ENCODE results near the gene MBOAT7. TPM values are rescaled to one million over a fixed set of nuclear protein-coding genes. Genes with fewer than 3 reads are reported as not detected.
"Not testable (repeated sequence)": the region's sequence is repeated elsewhere in the genome, so short reads cannot be mapped to it uniquely, and the experiment has no call there.

The MBOAT7 gene
- total and polyA plus RNA-seq, 7 experiments from 2014 or later: 11.3 to 79.4 (median 34.5) TPM

DNA sequence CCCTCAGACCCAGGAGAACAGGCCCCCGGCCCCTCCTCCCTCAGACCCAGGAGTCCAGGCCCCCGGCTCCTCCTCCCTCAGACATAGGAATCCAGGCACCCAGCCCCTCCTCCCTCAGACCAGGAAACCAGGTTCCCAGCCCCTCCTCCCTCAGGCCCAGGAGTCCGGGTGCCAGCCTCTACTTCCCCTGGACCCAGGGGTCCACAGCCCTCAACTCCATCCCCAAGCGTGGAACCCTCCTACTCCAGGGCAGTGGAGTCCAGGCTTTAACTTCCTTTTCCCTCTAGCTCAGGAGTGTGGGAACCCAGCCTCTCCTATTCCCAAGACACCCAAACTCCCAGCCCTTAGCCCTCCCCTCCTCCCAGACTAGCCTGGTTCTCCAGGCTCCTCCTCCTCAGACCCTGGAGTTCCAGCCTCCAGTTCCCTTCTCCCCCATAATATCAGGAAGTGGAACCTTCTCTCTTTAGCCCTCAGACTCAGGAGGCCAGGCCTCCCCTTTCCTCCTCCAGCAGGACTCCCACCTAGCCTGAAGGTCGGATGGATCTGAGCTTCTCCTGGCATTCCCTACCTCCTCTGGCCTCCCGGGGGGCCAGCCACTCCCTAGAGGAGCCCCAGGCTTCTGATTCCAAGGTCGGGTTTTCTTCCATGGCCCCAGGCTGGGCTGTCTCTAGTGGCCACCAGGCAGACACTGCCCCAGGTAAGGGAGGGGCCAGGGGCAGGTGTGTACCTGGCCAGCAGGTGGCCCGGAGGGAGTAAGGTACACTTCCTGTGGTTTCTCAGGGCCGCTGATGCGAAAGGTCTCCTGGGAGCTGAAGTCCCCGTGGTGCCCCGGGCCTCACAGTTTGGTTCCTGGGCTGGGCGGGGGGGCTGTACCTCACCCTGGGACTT is 16.7 kb downstream of the MBOAT7 start, which contains the start of gene TMC4:
Gene TMC4, minus strand, starts transcription at position 690 of the 888 bp plus-strand sequence. Its CDS starts 43 bp downstream, at position 647.
- Histone ChIP-seq H3K27ac (ENCODE audit: low read depth, low read length) (no peak within 1 kb of the TSS), H3K36me3 (ENCODE audit: control insufficient read depth in 2 of 3, insufficient read depth in 3 of 3, low read length in 3 of 3) (peaks cover 0 to 6% (median 0%) of the 10 kb centered on the region in 3 experiments), H3K27me3 (ENCODE audit: control insufficient read depth in 2 of 2, insufficient read depth in 2 of 2, low read length in 2 of 2) (no peaks in the 10 kb centered on the region), H3K4me3 (ENCODE audit: low read length) (no peak within 1 kb of the TSS), H3K4me1 (ENCODE audit: control insufficient read depth in 2 of 2, insufficient read depth in 2 of 2, low read length in 2 of 2) (peaks cover 3 to 4% of the 10 kb centered on the region in 2 donors), H3K9me3 (ENCODE audit: control insufficient read depth in 2 of 3, low read length in 3 of 3) (no peaks in the 10 kb centered on the region)
- ChIA-PET CTCF (interaction anchor here (1.0 to 1.1 kb wide), 2 partner anchors 58 to 94 kb away, joined by 4 to 7 read pairs; no protein-coding TSS in a partner anchor), POLR2A (interaction anchor here (1.0 to 2.4 kb wide), 5 partner anchors 14 to 28 kb away, joined by 4 to 9 read pairs (median 6); partner anchors contain the start of genes LENG1, MBOAT7, RPS9 and TSEN34)
- Mint-ChIP-seq H3K27ac (no peak within 1 kb of the TSS), H3K4me3 (no peak within 1 kb of the TSS), H3K27me3 (no peaks in the 10 kb centered on the region), H3K4me1 (peaks cover 0 to 7% (median 5%) of the 10 kb centered on the region in 7 donors), H3K9me3 (no peaks in the 10 kb centered on the region), H3K36me3 (peaks cover 0 to 4% (median 0%) of the 10 kb centered on the region in 5 donors)
- ATAC-seq (no peak), DNase-seq (no peak)
- intact Hi-C loops (cut with micrococcal nuclease): no loop called here

DNA sequence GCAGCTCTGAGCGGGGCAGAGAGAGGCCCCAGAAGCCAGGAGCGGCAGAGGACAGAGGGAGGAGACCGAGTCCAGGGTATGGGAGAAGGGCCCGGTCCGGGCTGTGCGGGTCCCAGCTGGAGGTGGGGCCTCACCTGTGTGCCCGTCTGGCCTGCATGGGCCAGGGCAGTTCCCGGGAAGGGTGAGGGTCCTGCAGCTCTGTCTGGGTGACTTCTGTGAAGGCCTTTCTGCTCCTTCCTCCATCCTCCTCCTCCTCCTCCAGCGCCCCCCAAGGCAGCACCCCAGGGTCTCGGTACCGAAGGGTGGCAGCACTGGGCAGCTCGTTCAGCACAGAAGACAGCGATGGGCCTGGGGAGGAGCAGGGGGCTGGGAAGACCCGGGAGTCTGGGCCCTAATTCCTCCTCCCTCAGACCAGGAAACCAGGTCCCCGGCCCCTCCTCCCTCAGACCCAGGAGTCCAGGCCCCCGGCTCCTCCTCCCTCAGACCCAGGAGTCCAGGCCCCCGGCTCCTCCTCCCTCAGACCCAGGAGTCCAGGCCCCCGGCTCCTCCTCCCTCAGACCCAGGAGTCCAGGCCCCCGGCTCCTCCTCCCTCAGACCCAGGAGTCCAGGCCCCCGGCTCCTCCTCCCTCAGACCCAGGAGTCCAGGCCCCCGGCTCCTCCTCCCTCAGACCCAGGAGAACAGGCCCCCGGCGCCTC is 17.5 kb downstream of the MBOAT7 start:
- intact Hi-C loops (cut with micrococcal nuclease); H3K27ac ChIP-seq (ENCODE audit: low read depth, low read length); CTCF ChIA-PET; H3K27me3 ChIP-seq (ENCODE audit: control insufficient read depth in 2 of 2, insufficient read depth in 2 of 2, low read length in 2 of 2); H3K4me1 Mint-ChIP-seq; DNase-seq; H3K9me3 ChIP-seq (ENCODE audit: control insufficient read depth in 2 of 3, low read length in 3 of 3); H3K36me3 Mint-ChIP-seq; H3K36me3 ChIP-seq (ENCODE audit: control insufficient read depth in 2 of 3, insufficient read depth in 3 of 3, low read length in 3 of 3); H3K4me1 ChIP-seq (ENCODE audit: control insufficient read depth in 2 of 2, insufficient read depth in 2 of 2, low read length in 2 of 2); H3K4me3 ChIP-seq (ENCODE audit: low read length); H3K9me3 Mint-ChIP-seq; H3K4me3 Mint-ChIP-seq; H3K27ac Mint-ChIP-seq; ATAC-seq; H3K27me3 Mint-ChIP-seq: not testable (repeated sequence)
- POLR2A ChIA-PET: interaction anchor here (0.6 to 2.4 kb wide), 3 partner anchors 17 to 198 kb away, joined by 4 to 9 read pairs (median 4); partner anchors contain the start of genes MBOAT7 and RPS9

DNA sequence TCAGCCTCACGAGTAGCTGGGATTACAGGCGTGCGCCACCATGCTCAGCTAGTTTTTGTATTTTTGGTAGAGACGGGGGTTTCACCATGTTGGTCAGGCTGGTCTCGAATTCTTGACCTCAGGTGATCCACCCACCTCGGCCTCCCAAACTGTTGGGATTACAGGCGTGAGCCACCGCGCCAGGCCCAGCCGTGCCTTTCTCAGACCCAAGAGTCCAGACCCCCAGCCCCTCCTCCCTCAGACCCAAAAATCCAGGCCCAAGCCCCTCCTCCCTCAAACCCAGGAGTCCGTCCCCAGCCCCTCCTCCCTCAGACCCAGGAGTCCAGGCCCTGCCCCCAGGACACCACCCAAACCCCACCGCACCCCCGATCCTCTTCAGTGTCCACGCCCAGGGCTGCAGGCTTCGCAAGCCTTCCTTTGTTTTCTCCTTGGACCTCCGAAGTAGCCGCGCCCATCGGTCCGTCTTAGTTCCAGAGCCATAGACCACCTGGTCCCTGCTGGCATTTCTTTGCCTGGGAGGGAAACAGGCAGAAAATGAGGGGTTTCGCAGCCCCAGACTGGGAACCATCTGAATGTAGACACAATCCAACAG is 20.1 kb downstream of the MBOAT7 start:
- ATAC-seq (no peak), DNase-seq (no peak)
- intact Hi-C loops (cut with micrococcal nuclease): loop anchor here (2.0 to 10.0 kb wide), 2 partner anchors 222 to 1486 kb away; partner anchors contain the start of gene U2AF2 (in 1 of the 2)
- Mint-ChIP-seq H3K4me3 (no peak overlapping the region), H3K36me3 (no peaks in the 10 kb centered on the region), H3K27ac (no peak overlapping the region), H3K4me1 (peaks cover 6 to 19% (median 11%) of the 10 kb centered on the region in 7 donors), H3K9me3 (no peaks in the 10 kb centered on the region), H3K27me3 (no peaks in the 10 kb centered on the region)
- no peak overlapping the region for H3K27ac ChIP-seq (ENCODE audit: low read depth, low read length)
- peaks cover 4 to 9% of the 10 kb centered on the region in 2 donors for H3K4me1 ChIP-seq (ENCODE audit: control insufficient read depth in 2 of 2, insufficient read depth in 2 of 2, low read length in 2 of 2)
- ChIA-PET POLR2A (interaction anchor here (0.8 to 3.0 kb wide), 2 partner anchors 10 to 20 kb away, joined by 4 to 7 read pairs; partner anchors contain the start of genes LENG1 and MBOAT7), CTCF (interaction anchor here (1.5 to 3.5 kb wide), 3 partner anchors 33 to 65 kb away, joined by 5 to 12 read pairs (median 5); partner anchors contain the start of gene CNOT3)
- H3K9me3 ChIP-seq (ENCODE audit: control insufficient read depth in 2 of 3, low read length in 3 of 3): no peaks in the 10 kb centered on the region
- no peaks in the 10 kb centered on the region for H3K36me3 ChIP-seq (ENCODE audit: control insufficient read depth in 2 of 3, insufficient read depth in 3 of 3, low read length in 3 of 3)
- no peak overlapping the region for H3K4me3 ChIP-seq (ENCODE audit: low read length)
- H3K27me3 ChIP-seq (ENCODE audit: control insufficient read depth in 2 of 2, insufficient read depth in 2 of 2, low read length in 2 of 2): no peaks in the 10 kb centered on the region

DNA sequence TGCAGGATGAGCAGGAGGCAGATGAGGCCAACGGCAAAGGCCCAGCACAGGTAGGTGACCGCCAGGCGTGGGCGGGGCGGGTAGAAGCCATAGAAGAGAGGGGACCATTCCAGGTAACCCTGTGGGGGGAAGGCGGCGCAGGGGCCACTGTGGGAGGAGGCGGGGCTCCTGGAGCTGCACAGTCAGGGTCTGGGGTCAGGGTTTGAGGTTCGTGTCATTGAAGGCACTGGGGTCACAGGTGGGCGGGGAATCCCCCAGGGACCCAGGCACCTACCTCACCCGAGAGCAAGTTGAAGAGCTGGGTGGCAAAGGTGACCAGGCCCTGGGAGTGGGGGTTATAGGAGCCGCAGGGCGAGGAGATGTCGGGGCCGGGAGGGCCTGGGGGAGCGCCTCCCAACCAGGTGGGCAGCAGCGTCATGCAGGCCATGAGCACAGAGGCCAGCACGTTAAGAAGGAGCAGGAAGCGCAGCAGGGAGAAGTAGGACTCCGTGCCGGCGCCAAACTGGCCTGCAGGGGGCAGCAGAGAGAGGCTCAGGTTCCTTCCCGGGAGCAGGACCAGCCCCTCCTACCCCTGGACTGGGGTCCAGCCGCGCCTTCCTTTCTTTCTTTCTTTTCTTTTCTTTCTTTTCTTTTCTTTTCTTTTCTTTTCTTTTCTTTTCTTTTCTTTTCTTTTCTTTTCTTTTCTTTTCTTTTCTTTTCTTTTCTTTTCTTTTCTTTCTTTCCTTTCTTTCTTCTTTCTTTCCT is 21.0 kb downstream of the MBOAT7 start:
- Mint-ChIP-seq H3K27ac (no peak overlapping the region), H3K36me3 (no peaks in the 10 kb centered on the region), H3K4me3 (peak overlapping the region in 2 of 10 donors; percentile 8 to 28), H3K9me3 (no peaks in the 10 kb centered on the region), H3K27me3 (no peaks in the 10 kb centered on the region), H3K4me1 (peaks cover 10 to 25% (median 17%) of the 10 kb centered on the region in 7 donors)
- CTCF ChIA-PET: interaction anchor here (1.0 to 3.5 kb wide), 3 partner anchors 21 to 66 kb away, joined by 3 to 12 read pairs (median 4); partner anchors contain the start of gene MBOAT7
- no peak overlapping the region for H3K4me3 ChIP-seq (ENCODE audit: low read length)
- DNase-seq: peak; percentile 66 to 94 (median 82)
- intact Hi-C loops (cut with micrococcal nuclease): loop anchor here (1.0 to 10.0 kb wide), 5 partner anchors 21 to 1486 kb away; partner anchors contain the start of genes MBOAT7 (in 2 of the 2) and U2AF2 (in 1 of the 2)
- peak; percentile 89 for ATAC-seq
- POLR2A ChIA-PET: interaction anchor here (3.0 kb wide), 1 partner anchor 21 kb away, joined by 7 read pairs; the partner anchor contains the start of gene MBOAT7
- H3K36me3 ChIP-seq (ENCODE audit: control insufficient read depth in 2 of 3, insufficient read depth in 3 of 3, low read length in 3 of 3): no peaks in the 10 kb centered on the region
- no peaks in the 10 kb centered on the region for H3K27me3 ChIP-seq (ENCODE audit: control insufficient read depth in 2 of 2, insufficient read depth in 2 of 2, low read length in 2 of 2)
- peaks cover 4 to 12% of the 10 kb centered on the region in 2 donors for H3K4me1 ChIP-seq (ENCODE audit: control insufficient read depth in 2 of 2, insufficient read depth in 2 of 2, low read length in 2 of 2)
- no peaks in the 10 kb centered on the region for H3K9me3 ChIP-seq (ENCODE audit: control insufficient read depth in 2 of 3, low read length in 3 of 3)
- no peak overlapping the region for H3K27ac ChIP-seq (ENCODE audit: low read depth, low read length)

DNA sequence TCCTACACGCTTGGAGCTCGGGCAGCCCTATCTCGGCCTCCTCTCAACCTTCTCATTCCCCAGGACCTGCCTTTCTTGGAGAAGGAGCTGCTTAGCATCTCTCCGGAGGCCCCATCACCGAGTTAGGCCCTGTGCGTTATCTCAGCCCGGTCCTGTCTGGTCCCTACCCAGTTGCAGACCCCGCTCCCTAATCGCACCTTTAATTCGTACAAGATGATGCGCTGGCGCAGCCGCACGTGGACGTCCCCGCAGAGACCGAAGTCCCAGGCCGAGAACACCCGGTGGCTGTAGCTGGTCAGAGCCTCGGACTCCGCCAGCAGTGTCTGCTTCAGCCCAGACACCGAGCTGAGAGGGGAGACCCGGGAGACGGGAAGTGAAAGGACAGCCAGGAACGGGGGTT is 24.2 kb downstream of the MBOAT7 start:
- peaks cover 29 to 48% (median 38%) of the 10 kb centered on the region in 7 donors for H3K4me1 Mint-ChIP-seq
- no peak for ATAC-seq
- POLR2A ChIA-PET: interaction anchor here (0.8 kb wide), 1 partner anchor 36 kb away, joined by 3 read pairs; the partner anchor contains the start of gene RPS9
- H3K27me3 Mint-ChIP-seq: no peaks in the 10 kb centered on the region
- Histone ChIP-seq H3K27ac (ENCODE audit: low read depth, low read length) (no peak overlapping the region), H3K4me3 (ENCODE audit: low read length) (no peak overlapping the region), H3K36me3 (ENCODE audit: control insufficient read depth in 2 of 3, insufficient read depth in 3 of 3, low read length in 3 of 3) (no peaks in the 10 kb centered on the region), H3K27me3 (ENCODE audit: control insufficient read depth in 2 of 2, insufficient read depth in 2 of 2, low read length in 2 of 2) (no peaks in the 10 kb centered on the region), H3K9me3 (ENCODE audit: control insufficient read depth in 2 of 3, low read length in 3 of 3) (no peaks in the 10 kb centered on the region), H3K4me1 (ENCODE audit: control insufficient read depth in 2 of 2, insufficient read depth in 2 of 2, low read length in 2 of 2) (peaks cover 15 to 29% of the 10 kb centered on the region in 2 donors)
- peaks cover 0 to 2% (median 0%) of the 10 kb centered on the region in 5 donors for H3K36me3 Mint-ChIP-seq
- H3K4me3 Mint-ChIP-seq: peak overlapping the region in 3 of 10 donors; percentile 55 to 91 (median 79)
- intact Hi-C loops (cut with micrococcal nuclease): loop anchor here in 1 of 2 donors (10.0 kb wide), 1 partner anchor 1490 kb away; the partner anchor contains the start of gene U2AF2
- CTCF ChIA-PET: interaction anchor here (0.9 kb wide), 1 partner anchor 66 kb away, joined by 3 read pairs; no protein-coding TSS in a partner anchor
- DNase-seq: no peak
- H3K27ac Mint-ChIP-seq: peak overlapping the region in 1 of 9 donors; percentile 21
- peaks cover 0 to 3% (median 0%) of the 10 kb centered on the region in 11 donors for H3K9me3 Mint-ChIP-seq
